HepG2 (cell line): ENCODE data around the gene GFER. TPM values are rescaled to one million over a fixed set of nuclear protein-coding genes. Genes with fewer than 3 reads are reported as not detected.
A peak's percentile ranks its signal among the peaks of the same experiment; 100 is the strongest.

ENCODE experiments used
- BRF2 ChIP-seq: sonication (generic); formaldehyde crosslinking; IDR thresholded peaks from 2 replicates; pipeline ENCODE4 v1.8.1; 2022; ENCODE audit warnings: mild to moderate bottlenecking, missing genetic modification reagents
- GTF3A ChIP-seq: sonication (generic); formaldehyde crosslinking; conservative IDR thresholded peaks from 2 replicates; pipeline ENCODE4 v1.4.0; 2020; ENCODE audit warnings: mild to moderate bottlenecking, missing genetic modification reagents
- HMGA1 ChIP-seq: sonication (generic); formaldehyde crosslinking; conservative IDR thresholded peaks from 2 replicates; pipeline ENCODE4 v1.4.0; 2020; ENCODE audit warnings: missing genetic modification reagents
- HOXD1 ChIP-seq: sonication (generic); formaldehyde crosslinking; IDR thresholded peaks from 2 replicates; pipeline ENCODE4 v1.5.0; 2020; ENCODE audit warnings: missing genetic modification reagents
- IRX3 ChIP-seq: sonication (generic); formaldehyde crosslinking; IDR thresholded peaks from 2 replicates; pipeline ENCODE4 v1.8.1; 2023; ENCODE audit warnings: mild to moderate bottlenecking, low read depth, missing genetic modification reagents, borderline replicate concordance
- KDM1A ChIP-seq: IDR thresholded peaks from 2 replicates; pipeline ENCODE4 v1.6.1; 2016; ENCODE audit warnings: missing compliant biosample characterization
- KLF13 ChIP-seq: sonication (generic); formaldehyde crosslinking; IDR thresholded peaks from 2 replicates; pipeline ENCODE4 v1.4.0; 2020; ENCODE audit warnings: mild to moderate bottlenecking, missing genetic modification reagents
- PAWR ChIP-seq: sonication (generic); formaldehyde crosslinking; IDR thresholded peaks from 2 replicates; pipeline ENCODE4 v1.4.0; 2020; ENCODE audit warnings: missing genetic modification reagents, mild to moderate bottlenecking, borderline replicate concordance
- POLR2AphosphoS2 ChIP-seq: IDR thresholded peaks from 2 replicates; pipeline ENCODE4 v1.6.1; 2011; ENCODE audit warnings: low read depth, low read length, improper control_type of control experiment
- SOX13 ChIP-seq, 3 experiments: fragments of 450-650 bp in 1 of 3; sonication (generic) in 1 of 3; formaldehyde crosslinking in 1 of 3; IDR thresholded peaks in 2 of 3; conservative IDR thresholded peaks in 1 of 3; 2 replicates each; pipeline versions ENCODE4 v1.5.0 to v1.6.1; 2016 to 2020; ENCODE audit warnings: antibody characterized with exemption in 1 of 3, mild to moderate bottlenecking in 1 of 3, missing compliant biosample characterization in 1 of 3, missing genetic modification reagents in 1 of 3, moderate library complexity in 1 of 3
- STAT5B ChIP-seq: sonication (generic); formaldehyde crosslinking; IDR thresholded peaks from 2 replicates; pipeline ENCODE4 v1.4.0; 2020; ENCODE audit warnings: missing genetic modification reagents
- XBP1 ChIP-seq: sonication (generic); formaldehyde crosslinking; IDR thresholded peaks from 2 replicates; pipeline ENCODE4 v1.5.0; 2020; ENCODE audit warnings: missing genetic modification reagents
- ZC3H4 ChIP-seq: sonication (generic); formaldehyde crosslinking; IDR thresholded peaks from 2 replicates; pipeline ENCODE4 v1.4.0; 2020; ENCODE audit warnings: missing genetic modification reagents, borderline replicate concordance
- ZMYM3 ChIP-seq: sonication (generic); formaldehyde crosslinking; IDR thresholded peaks from 2 replicates; pipeline ENCODE4 v1.5.1; 2020; ENCODE audit warnings: mild to moderate bottlenecking, missing genetic modification reagents
- ZNF282 ChIP-seq: fragments of 450-650 bp; IDR thresholded peaks from 2 replicates; pipeline ENCODE4 v1.6.1; 2018; ENCODE audit not compliant: partially characterized antibody
- ZNF30 ChIP-seq: sonication (generic); formaldehyde crosslinking; IDR thresholded peaks from 2 replicates; pipeline ENCODE4 v1.5.0; 2020; ENCODE audit warnings: mild to moderate bottlenecking, missing genetic modification reagents
- ZNF337 ChIP-seq: sonication (generic); formaldehyde crosslinking; IDR thresholded peaks from 2 replicates; pipeline ENCODE4 v1.5.1; 2020; ENCODE audit warnings: missing genetic modification reagents, low read depth, mild to moderate bottlenecking, borderline replicate concordance
- ZNF557 ChIP-seq: sonication (generic); formaldehyde crosslinking; IDR thresholded peaks from 2 replicates; pipeline ENCODE4 v1.4.0; 2020; ENCODE audit warnings: missing genetic modification reagents
- ZNF572 ChIP-seq: sonication (generic); formaldehyde crosslinking; IDR thresholded peaks from 2 replicates; pipeline ENCODE4 v1.5.1; 2020; ENCODE audit warnings: mild to moderate bottlenecking, missing genetic modification reagents
- ZNF589 ChIP-seq: sonication (generic); formaldehyde crosslinking; conservative IDR thresholded peaks from 2 replicates; pipeline ENCODE4 v1.8.0; 2022; ENCODE audit warnings: mild to moderate bottlenecking, moderate library complexity, missing genetic modification reagents
- ZNF629 ChIP-seq: sonication (generic); formaldehyde crosslinking; conservative IDR thresholded peaks from 2 replicates; pipeline ENCODE4 v1.5.0; 2020; ENCODE audit warnings: missing genetic modification reagents
- ZNF644 ChIP-seq: IDR thresholded peaks from 2 replicates; pipeline ENCODE4 v1.6.1; 2016; ENCODE audit warnings: low read depth
- ZNF709 ChIP-seq: sonication (generic); formaldehyde crosslinking; IDR thresholded peaks from 2 replicates; pipeline ENCODE4 v1.5.0; 2020; ENCODE audit warnings: mild to moderate bottlenecking, missing genetic modification reagents
- polyA plus RNA-seq, 8 experiments: library from polyadenylated mRNA; depleted of rRNA in 3 of 8; stranded (reverse) in 7 of 8; unstranded in 1 of 8; fragments of >200 nt; fragmentation: Illumina TruSeq in 4 of 8; extraction: Trizol in 4 of 8; gene quantifications; 2 replicates each; pipeline versions ENCODE4 v1.2.1 to v1.2.3, GENCODE V29; 2011 to 2016; ENCODE audit warnings: low read depth in 4 of 8, missing spikeins in 1 of 8, mixed read lengths in 1 of 8; ENCODE audit not compliant: insufficient read depth in 1 of 8
- total RNA-seq, 5 experiments: library from RNA; depleted of rRNA; stranded (reverse); fragments of >200 nt; fragmentation: Illumina TruSeq; extraction: Trizol; gene quantifications; 2 replicates each; pipeline ENCODE4 v1.2.3, GENCODE V29; 2016; ENCODE audit warnings: low read depth in 1 of 5
- TF ChIP-seq, protein P1 (sequence below): sonication (generic); formaldehyde crosslinking; IDR thresholded peaks from 2 replicates; pipeline ENCODE4 v1.4.0; 2020; ENCODE audit warnings: missing genetic modification reagents
- TF ChIP-seq, protein P2 (sequence below): sonication (generic); formaldehyde crosslinking; conservative IDR thresholded peaks from 2 replicates; pipeline ENCODE4 v1.4.0; 2020; ENCODE audit warnings: missing genetic modification reagents
- TF ChIP-seq, protein P3 (sequence below): sonication (generic); formaldehyde crosslinking; IDR thresholded peaks from 2 replicates; pipeline ENCODE4 v1.4.0; 2020; ENCODE audit warnings: missing genetic modification reagents

The GFER gene
- total and polyA plus RNA-seq, 2 of the 13 experiments (the other 11 are each of a cell fraction or from before 2014, with no cell fraction given) = 28.6 to 71.7 TPM

- TF ChIP-seq HMGA1 (CRISPR knock-in tag) (no peak), ZMYM3 (CRISPR knock-in tag) (no peak), ZNF709 (CRISPR knock-in tag) (no peak), ZNF557 (CRISPR knock-in tag) (peak; percentile 21; the same call in 1 of the 2 replicates), HOXD1 (CRISPR knock-in tag) (peak; percentile 26; the same call in 1 of the 2 replicates), ZNF30 (CRISPR knock-in tag) (no peak), ZNF589 (CRISPR knock-in tag) (peak; percentile 81), ZNF337 (CRISPR knock-in tag) (peak; percentile 71; the same call in 1 of the 2 replicates), PAWR (peak; percentile 65; the same call in 1 of the 2 replicates), ZNF282 (no peak), KDM1A (CRISPR knock-in tag) (peak; percentile 53; the same call in 1 of the 2 replicates), POLR2AphosphoS2 (no peak), ZNF629 (CRISPR knock-in tag) (0 out of 2 replicates have a peak, but pooled peaks have one; percentile 13), XBP1 (no peak), GTF3A (CRISPR knock-in tag) (peak; percentile 82; the same call in 1 of the 2 replicates), ZNF644 (no peak), ZNF572 (CRISPR knock-in tag) (no peak), SOX13 (IDR thresholded peaks at IDR 0.05) (peak; percentile 23; the same call in 1 of the 2 replicates), SOX13 (CRISPR knock-in tag; conservative IDR thresholded peaks at IDR 0.05 in 1 of 2, IDR thresholded peaks at IDR 0.05 in 1 of 2) (peak in 1 of 2 experiments; percentile 52; a peak in 1 of 4 replicates), KLF13 (CRISPR knock-in tag) (peak; percentile 52; the same call in 1 of the 2 replicates), BRF2 (CRISPR knock-in tag) (no peak), STAT5B (peak; percentile 82; the same call in 1 of the 2 replicates), IRX3 (CRISPR knock-in tag) (no peak), ZC3H4 (no peak)
- TF ChIP-seq, protein P1, sequence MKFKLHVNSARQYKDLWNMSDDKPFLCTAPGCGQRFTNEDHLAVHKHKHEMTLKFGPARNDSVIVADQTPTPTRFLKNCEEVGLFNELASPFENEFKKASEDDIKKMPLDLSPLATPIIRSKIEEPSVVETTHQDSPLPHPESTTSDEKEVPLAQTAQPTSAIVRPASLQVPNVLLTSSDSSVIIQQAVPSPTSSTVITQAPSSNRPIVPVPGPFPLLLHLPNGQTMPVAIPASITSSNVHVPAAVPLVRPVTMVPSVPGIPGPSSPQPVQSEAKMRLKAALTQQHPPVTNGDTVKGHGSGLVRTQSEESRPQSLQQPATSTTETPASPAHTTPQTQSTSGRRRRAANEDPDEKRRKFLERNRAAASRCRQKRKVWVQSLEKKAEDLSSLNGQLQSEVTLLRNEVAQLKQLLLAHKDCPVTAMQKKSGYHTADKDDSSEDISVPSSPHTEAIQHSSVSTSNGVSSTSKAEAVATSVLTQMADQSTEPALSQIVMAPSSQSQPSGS (CRISPR knock-in tag) = peak; percentile 86
- TF ChIP-seq, protein P2, sequence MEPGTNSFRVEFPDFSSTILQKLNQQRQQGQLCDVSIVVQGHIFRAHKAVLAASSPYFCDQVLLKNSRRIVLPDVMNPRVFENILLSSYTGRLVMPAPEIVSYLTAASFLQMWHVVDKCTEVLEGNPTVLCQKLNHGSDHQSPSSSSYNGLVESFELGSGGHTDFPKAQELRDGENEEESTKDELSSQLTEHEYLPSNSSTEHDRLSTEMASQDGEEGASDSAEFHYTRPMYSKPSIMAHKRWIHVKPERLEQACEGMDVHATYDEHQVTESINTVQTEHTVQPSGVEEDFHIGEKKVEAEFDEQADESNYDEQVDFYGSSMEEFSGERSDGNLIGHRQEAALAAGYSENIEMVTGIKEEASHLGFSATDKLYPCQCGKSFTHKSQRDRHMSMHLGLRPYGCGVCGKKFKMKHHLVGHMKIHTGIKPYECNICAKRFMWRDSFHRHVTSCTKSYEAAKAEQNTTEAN (CRISPR knock-in tag) = no peak
- TF ChIP-seq, protein P3, sequence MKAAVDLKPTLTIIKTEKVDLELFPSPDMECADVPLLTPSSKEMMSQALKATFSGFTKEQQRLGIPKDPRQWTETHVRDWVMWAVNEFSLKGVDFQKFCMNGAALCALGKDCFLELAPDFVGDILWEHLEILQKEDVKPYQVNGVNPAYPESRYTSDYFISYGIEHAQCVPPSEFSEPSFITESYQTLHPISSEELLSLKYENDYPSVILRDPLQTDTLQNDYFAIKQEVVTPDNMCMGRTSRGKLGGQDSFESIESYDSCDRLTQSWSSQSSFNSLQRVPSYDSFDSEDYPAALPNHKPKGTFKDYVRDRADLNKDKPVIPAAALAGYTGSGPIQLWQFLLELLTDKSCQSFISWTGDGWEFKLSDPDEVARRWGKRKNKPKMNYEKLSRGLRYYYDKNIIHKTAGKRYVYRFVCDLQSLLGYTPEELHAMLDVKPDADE (CRISPR knock-in tag) = 0 out of 2 replicates have a peak, but pooled peaks have one; percentile 8
Measured at GRCh38 chr16:1971796-1972489, 12.1 kb upstream of the GFER start, which contains the start of gene TBL3 (continued).
